ENCODE results near the gene MECP2. TPM values are rescaled to one million over a fixed set of nuclear protein-coding genes. Genes with fewer than 3 reads are reported as not detected.

Gene MECP2
- total RNA-seq, 1 donor from 2014 or later, result 26.7 TPM

GRCh38 chrX:154074199-154074598 is 23.3 kb downstream of the MECP2 start:
- Mint-ChIP-seq H3K4me1 (no peaks in the 10 kb centered on the region), H3K36me3 (peaks cover 17% of the 10 kb centered on the region), H3K27me3 (ENCODE audit: insufficient read depth, low read depth) (peaks cover 2% of the 10 kb centered on the region), H3K27ac (no peak overlapping the region), H3K9me3 (peaks cover 14% of the 10 kb centered on the region), H3K4me3 (no peak overlapping the region)
- H3K79me2 ChIP-seq (ENCODE audit: low read depth), result peaks cover 97% of the 10 kb centered on the region
- no peak overlapping the region for H2AFZ ChIP-seq (replicated peaks)
- DNase-seq (ENCODE audit: low spot score), result no peak
- no peak overlapping the region for H3K4me2 ChIP-seq
- TF ChIP-seq EZH2 (IDR thresholded peaks at IDR 0.05) (no peak), CTCF (IDR thresholded peaks at IDR 0.05) (no peak), EZH2phosphoT487 (IDR thresholded peaks at IDR 0.05) (no peak)
- no peak overlapping the region for H3K27ac ChIP-seq
- H3K9me3 ChIP-seq (ENCODE audit: low read depth), result no peaks in the 10 kb centered on the region
- no peak overlapping the region for H3K4me3 ChIP-seq
- no peaks in the 10 kb centered on the region for H3K36me3 ChIP-seq
- peaks cover 60% of the 10 kb centered on the region for H4K20me1 ChIP-seq (ENCODE audit: low read depth)
- H3K9ac ChIP-seq, result no peak overlapping the region
- H3F3A ChIP-seq (ENCODE audit: low read depth), result no peaks in the 10 kb centered on the region
- H3K4me1 ChIP-seq, result no peaks in the 10 kb centered on the region
- no peaks in the 10 kb centered on the region for H3K27me3 ChIP-seq

GRCh38 chrX:154072192-154072591 is 25.3 kb downstream of the MECP2 start:
- no peak overlapping the region for H3K4me3 ChIP-seq
- H2AFZ ChIP-seq (replicated peaks), result no peak overlapping the region
- no peaks in the 10 kb centered on the region for H3K4me1 ChIP-seq
- no peaks in the 10 kb centered on the region for H3K4me1 Mint-ChIP-seq
- no peak overlapping the region for H3K27ac ChIP-seq
- H3K4me2 ChIP-seq, result no peak overlapping the region
- no peak for DNase-seq (ENCODE audit: low spot score)
- H3K79me2 ChIP-seq (ENCODE audit: low read depth), result peaks cover 98% of the 10 kb centered on the region
- no peaks in the 10 kb centered on the region for H3K27me3 ChIP-seq
- H3K36me3 Mint-ChIP-seq, result peaks cover 8% of the 10 kb centered on the region
- no peak overlapping the region for H3K27ac Mint-ChIP-seq
- no peaks in the 10 kb centered on the region for H3K36me3 ChIP-seq
- H3K9ac ChIP-seq, result no peak overlapping the region
- TF ChIP-seq CTCF (IDR thresholded peaks at IDR 0.05) (no peak), EZH2phosphoT487 (IDR thresholded peaks at IDR 0.05) (no peak), EZH2 (IDR thresholded peaks at IDR 0.05) (no peak)
- no peak overlapping the region for H3K4me3 Mint-ChIP-seq
- no peaks in the 10 kb centered on the region for H3K9me3 ChIP-seq (ENCODE audit: low read depth)
- H3K27me3 Mint-ChIP-seq (ENCODE audit: insufficient read depth, low read depth), result peaks cover 2% of the 10 kb centered on the region
- peaks cover 65% of the 10 kb centered on the region for H4K20me1 ChIP-seq (ENCODE audit: low read depth)
- H3F3A ChIP-seq (ENCODE audit: low read depth), result no peaks in the 10 kb centered on the region
- peaks cover 10% of the 10 kb centered on the region for H3K9me3 Mint-ChIP-seq

- no peak overlapping the region for H3K4me3 Mint-ChIP-seq
- H3K79me2 ChIP-seq (ENCODE audit: low read depth), result peaks cover 90% of the 10 kb centered on the region
- no peaks in the 10 kb centered on the region for H3K4me1 ChIP-seq
- H4K20me1 ChIP-seq (ENCODE audit: low read depth), result peaks cover 58% of the 10 kb centered on the region
- no peak overlapping the region for H3K4me2 ChIP-seq
- no peaks in the 10 kb centered on the region for H3K27me3 ChIP-seq
- no peak overlapping the region for H3K4me3 ChIP-seq
- H3K27ac ChIP-seq, result no peak overlapping the region
- no peaks in the 10 kb centered on the region for H3F3A ChIP-seq (ENCODE audit: low read depth)
- H3K27me3 Mint-ChIP-seq (ENCODE audit: insufficient read depth, low read depth), result peaks cover 2% of the 10 kb centered on the region
- no peak for TF ChIP-seq CTCF (IDR thresholded peaks at IDR 0.05)
- no peak for TF ChIP-seq EZH2phosphoT487 (IDR thresholded peaks at IDR 0.05)
- no peak for TF ChIP-seq EZH2 (IDR thresholded peaks at IDR 0.05)
- H2AFZ ChIP-seq (replicated peaks), result no peak overlapping the region
- no peak for DNase-seq (ENCODE audit: low spot score)
- no peaks in the 10 kb centered on the region for H3K36me3 ChIP-seq
- H3K27ac Mint-ChIP-seq, result no peak overlapping the region
- peaks cover 8% of the 10 kb centered on the region for H3K36me3 Mint-ChIP-seq
- peaks cover 4% of the 10 kb centered on the region for H3K4me1 Mint-ChIP-seq
- H3K9ac ChIP-seq, result no peak overlapping the region
- H3K9me3 ChIP-seq (ENCODE audit: low read depth), result no peaks in the 10 kb centered on the region
- peaks cover 11% of the 10 kb centered on the region for H3K9me3 Mint-ChIP-seq
These were observed 29.0 kb downstream of the MECP2 start for GRCh38 chrX:154068560-154068959.

Data from neural progenitor cell (in vitro differentiated cells).